ENCODE measurements around the gene KIAA1958.

KIAA1958 gene

GRCh38 chr9:112559629-112560413, 73.2 kb downstream of the KIAA1958 start:
- intact Hi-C loops (cut with DNase I; ENCODE audit: low total_unique reads): no loop called here
- no peaks in the 10 kb centered on the region for H3K36me3 ChIP-seq
- TF ChIP-seq, protein P1, sequence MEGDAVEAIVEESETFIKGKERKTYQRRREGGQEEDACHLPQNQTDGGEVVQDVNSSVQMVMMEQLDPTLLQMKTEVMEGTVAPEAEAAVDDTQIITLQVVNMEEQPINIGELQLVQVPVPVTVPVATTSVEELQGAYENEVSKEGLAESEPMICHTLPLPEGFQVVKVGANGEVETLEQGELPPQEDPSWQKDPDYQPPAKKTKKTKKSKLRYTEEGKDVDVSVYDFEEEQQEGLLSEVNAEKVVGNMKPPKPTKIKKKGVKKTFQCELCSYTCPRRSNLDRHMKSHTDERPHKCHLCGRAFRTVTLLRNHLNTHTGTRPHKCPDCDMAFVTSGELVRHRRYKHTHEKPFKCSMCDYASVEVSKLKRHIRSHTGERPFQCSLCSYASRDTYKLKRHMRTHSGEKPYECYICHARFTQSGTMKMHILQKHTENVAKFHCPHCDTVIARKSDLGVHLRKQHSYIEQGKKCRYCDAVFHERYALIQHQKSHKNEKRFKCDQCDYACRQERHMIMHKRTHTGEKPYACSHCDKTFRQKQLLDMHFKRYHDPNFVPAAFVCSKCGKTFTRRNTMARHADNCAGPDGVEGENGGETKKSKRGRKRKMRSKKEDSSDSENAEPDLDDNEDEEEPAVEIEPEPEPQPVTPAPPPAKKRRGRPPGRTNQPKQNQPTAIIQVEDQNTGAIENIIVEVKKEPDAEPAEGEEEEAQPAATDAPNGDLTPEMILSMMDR (IDR thresholded peaks at IDR 0.05): no peak
- no peak for DNase-seq
- H3K4me3 ChIP-seq: no peak overlapping the region
- H3K4me1 ChIP-seq: peaks cover 0 to 8% (median 3%) of the 10 kb centered on the region in 4 donors
- no peaks in the 10 kb centered on the region for H3K27me3 ChIP-seq
- peaks cover 0 to 4% (median 0%) of the 10 kb centered on the region in 3 donors for H3K9me3 ChIP-seq
- no peak overlapping the region for H3K27ac ChIP-seq

GRCh38 chr9:112562235-112562958, 75.8 kb downstream of the KIAA1958 start:
- intact Hi-C loops (cut with DNase I; ENCODE audit: low total_unique reads): no loop called here
- H3K27me3 ChIP-seq: no peaks in the 10 kb centered on the region

DNA sequence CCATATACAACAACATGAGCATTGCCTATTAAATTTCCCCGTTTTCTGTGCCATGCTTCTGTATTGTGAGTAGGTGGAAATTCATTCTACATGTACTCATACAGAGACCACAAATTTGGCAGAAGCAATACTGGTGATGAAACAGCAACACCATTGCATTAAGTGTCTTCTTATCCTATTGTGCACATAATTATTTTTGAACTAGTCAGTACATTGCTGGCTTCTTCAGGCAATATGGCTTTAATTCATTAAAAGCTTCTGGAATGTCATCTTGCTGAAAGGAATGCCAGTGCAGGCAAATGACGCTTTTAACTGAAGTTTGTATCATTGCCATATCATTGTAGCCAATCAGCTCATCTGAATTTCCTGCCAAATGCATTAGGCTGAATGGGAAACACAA, 82.6 kb downstream of the KIAA1958 start:
- no peaks in the 10 kb centered on the region for H3K27me3 ChIP-seq
- peaks cover 0 to 9% (median 0%) of the 10 kb centered on the region in 4 donors for H3K4me1 ChIP-seq
- no peak for DNase-seq
- no peaks in the 10 kb centered on the region for H3K9me3 ChIP-seq
- H3K27ac ChIP-seq: no peak overlapping the region
- H3K36me3 ChIP-seq: peaks cover 0 to 2% (median 0%) of the 10 kb centered on the region in 3 donors
- TF ChIP-seq, protein P1 (IDR thresholded peaks at IDR 0.05): no peak
- H3K4me3 ChIP-seq: no peak overlapping the region
- intact Hi-C loops (cut with DNase I; ENCODE audit: low total_unique reads): no loop called here

More at GRCh38 chr9:112562235-112562958, 75.8 kb downstream of the KIAA1958 start:
- Histone ChIP-seq H3K9me3 (peaks cover 0 to 4% (median 0%) of the 10 kb centered on the region in 3 donors), H3K36me3 (no peaks in the 10 kb centered on the region), H3K4me1 (peaks cover 0 to 8% (median 2%) of the 10 kb centered on the region in 4 donors), H3K27ac (no peak overlapping the region), H3K4me3 (no peak overlapping the region)
- no peak for DNase-seq
- TF ChIP-seq, protein P1 (IDR thresholded peaks at IDR 0.05): no peak

DNA sequence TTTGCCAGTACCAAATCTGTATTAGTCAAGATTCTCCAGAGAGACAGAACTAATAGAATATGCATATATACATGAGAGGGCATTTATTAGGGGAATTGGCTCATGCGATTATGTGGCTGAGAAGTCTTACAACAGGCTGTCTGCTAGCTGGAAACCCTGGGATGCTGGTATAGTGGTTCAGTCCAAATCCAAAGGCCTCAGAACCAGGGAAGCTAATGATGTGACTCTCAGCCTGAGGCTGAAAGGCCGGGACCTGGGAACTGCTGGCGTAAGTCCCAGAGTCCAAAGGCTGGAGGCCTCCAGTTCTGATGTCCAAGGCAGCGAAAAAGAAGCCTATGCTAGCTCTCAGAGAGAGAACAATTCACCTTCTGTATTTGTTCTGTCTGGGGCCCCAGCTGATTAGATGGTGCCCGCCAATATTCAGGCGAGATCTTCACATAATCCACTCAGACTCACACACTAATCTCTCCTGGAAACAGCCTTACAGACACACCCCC, 84.1 kb downstream of the KIAA1958 start:
- no peak for DNase-seq
- Histone ChIP-seq H3K4me3 (no peak overlapping the region), H3K4me1 (peaks cover 0 to 9% (median 0%) of the 10 kb centered on the region in 4 donors), H3K27me3 (no peaks in the 10 kb centered on the region), H3K9me3 (no peaks in the 10 kb centered on the region), H3K36me3 (peaks cover 4 to 14% (median 5%) of the 10 kb centered on the region in 3 donors), H3K27ac (no peak overlapping the region)
- intact Hi-C loops (cut with DNase I; ENCODE audit: low total_unique reads): no loop called here
- TF ChIP-seq, protein P1 (IDR thresholded peaks at IDR 0.05): no peak

DNA sequence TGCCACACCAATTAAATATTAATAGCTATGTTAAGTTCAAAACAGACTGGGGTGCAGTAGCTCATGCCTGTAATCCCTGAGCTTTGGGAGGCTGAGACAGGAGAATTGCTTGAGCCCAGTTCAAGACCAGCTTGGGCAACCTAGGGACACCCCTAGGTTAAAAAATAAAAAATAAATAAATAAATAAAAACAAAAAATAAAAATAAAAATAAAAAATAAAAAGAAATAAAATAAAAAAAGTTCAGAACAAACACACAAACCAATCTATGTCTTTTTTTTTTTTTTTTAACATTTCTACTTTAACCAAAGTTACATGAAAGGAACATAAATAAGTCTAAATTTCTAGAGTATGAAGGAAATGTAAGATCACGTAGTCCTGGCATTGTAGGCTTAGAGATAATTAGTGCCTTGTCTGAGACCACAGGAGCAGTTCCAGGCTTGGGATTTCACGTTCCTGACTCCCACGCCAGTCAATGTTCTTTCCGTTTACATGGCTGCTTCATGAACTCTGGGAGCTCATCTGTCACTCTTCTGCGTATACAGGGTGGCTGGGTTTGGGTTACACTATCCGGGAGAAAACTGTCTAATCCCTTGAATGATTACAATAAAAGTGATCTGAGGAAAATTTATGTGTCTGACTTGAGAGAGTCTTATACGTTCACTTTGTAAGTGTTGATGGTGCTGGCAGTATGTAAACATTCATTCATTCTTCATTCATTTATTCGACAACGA, 85.2 kb downstream of the KIAA1958 start:
- TF ChIP-seq, protein P1 (IDR thresholded peaks at IDR 0.05): no peak
- intact Hi-C loops (cut with DNase I; ENCODE audit: low total_unique reads): no loop called here
- DNase-seq: no peak
- Histone ChIP-seq H3K27ac (no peak overlapping the region), H3K4me1 (peaks cover 0 to 9% (median 0%) of the 10 kb centered on the region in 4 donors), H3K36me3 (peaks cover 4 to 14% (median 5%) of the 10 kb centered on the region in 3 donors), H3K4me3 (no peak overlapping the region), H3K27me3 (no peaks in the 10 kb centered on the region), H3K9me3 (no peaks in the 10 kb centered on the region)

Data from tibial artery (tissue), 4 donors.